Activated T-cell treated with anti-CD3 and anti-CD28 coated beads, Interleukin-2, amount 50 U/mL, for 72 hours (primary cell): ENCODE data around the gene BMS1. TPM values are rescaled to one million over a fixed set of nuclear protein-coding genes. Genes with fewer than 3 reads are reported as not detected.

Experiments used
- ATAC-seq, 2 donors: fragments of 150-1000 bp; cut with Tn5 transposase; replicated peaks in 1 of 2; 2 replicates each; pipeline ENCODE4 v1.10.0; 2021; ENCODE audit warnings: moderate library complexity in 2 of 2, mild to moderate bottlenecking in 1 of 2
- DNase-seq, 2 donors: peaks; one replicate each; pipeline ENCODE4 v3.0.0; 2021 to 2022; ENCODE audit warnings: mixed read lengths in 1 of 2
- H3K27ac Mint-ChIP-seq: one replicate; pipeline ENCODE4 v1.8.0; 2022; ENCODE audit warnings: mild to moderate bottlenecking, moderate library complexity, mixed read lengths
- H3K27me3 Mint-ChIP-seq: one replicate; pipeline ENCODE4 v1.8.0; 2022; ENCODE audit warnings: low read depth, mixed read lengths
- H3K36me3 Mint-ChIP-seq, 2 donors: one replicate each; pipeline ENCODE4 v1.8.0; 2022; ENCODE audit warnings: mixed read lengths in 2 of 2, mild to moderate bottlenecking in 1 of 2; ENCODE audit not compliant: insufficient read depth in 2 of 2
- H3K4me1 Mint-ChIP-seq: one replicate; pipeline ENCODE4 v1.8.0; 2022; ENCODE audit warnings: low read depth, mixed read lengths
- H3K4me3 Mint-ChIP-seq, 2 donors: one replicate each; pipeline ENCODE4 v1.8.0; 2022; ENCODE audit warnings: mild to moderate bottlenecking in 2 of 2, mixed read lengths in 2 of 2, moderate library complexity in 2 of 2
- H3K9me3 Mint-ChIP-seq, 2 donors: one replicate each; pipeline ENCODE4 v1.8.0; 2022; ENCODE audit warnings: mixed read lengths in 2 of 2
- total RNA-seq, 2 donors: library from RNA; stranded (reverse); gene quantifications; one replicate each; pipeline ENCODE4 v1.2.3, GENCODE V29; 2022

BMS1 gene
- total RNA-seq, 2 donors from 2014 or later, result 14.3 to 14.5 TPM

GRCh38 chr10:42872865-42873435, 90.4 kb downstream of the BMS1 start:
- H3K4me3 Mint-ChIP-seq, result no peak overlapping the region
- no peaks in the 10 kb centered on the region for H3K36me3 Mint-ChIP-seq
- H3K4me1 Mint-ChIP-seq, result no peaks in the 10 kb centered on the region
- no peaks in the 10 kb centered on the region for H3K27me3 Mint-ChIP-seq
- H3K27ac Mint-ChIP-seq, result no peak overlapping the region
- DNase-seq, result no peak
- no peak for ATAC-seq
- H3K9me3 Mint-ChIP-seq, result no peaks in the 10 kb centered on the region

- Mint-ChIP-seq H3K9me3 (no peaks in the 10 kb centered on the region), H3K27me3 (no peaks in the 10 kb centered on the region), H3K36me3 (no peaks in the 10 kb centered on the region), H3K27ac (no peak overlapping the region), H3K4me1 (no peaks in the 10 kb centered on the region), H3K4me3 (no peak overlapping the region)
- DNase-seq (no peak), ATAC-seq (no peak)
Observed at GRCh38 chr10:42874713-42875387, 92.3 kb downstream of the BMS1 start.

- Mint-ChIP-seq H3K4me3 (no peak overlapping the region), H3K36me3 (no peaks in the 10 kb centered on the region), H3K4me1 (no peaks in the 10 kb centered on the region), H3K27ac (no peak overlapping the region), H3K9me3 (no peaks in the 10 kb centered on the region), H3K27me3 (no peaks in the 10 kb centered on the region)
- DNase-seq (no peak), ATAC-seq (no peak)
Observed at GRCh38 chr10:42875388-42875755, 92.8 kb downstream of the BMS1 start.

GRCh38 chr10:42875798-42876341, 93.3 kb downstream of the BMS1 start:
- no peaks in the 10 kb centered on the region for H3K27me3 Mint-ChIP-seq
- no peaks in the 10 kb centered on the region for H3K4me1 Mint-ChIP-seq
- H3K36me3 Mint-ChIP-seq, result no peaks in the 10 kb centered on the region

DNA sequence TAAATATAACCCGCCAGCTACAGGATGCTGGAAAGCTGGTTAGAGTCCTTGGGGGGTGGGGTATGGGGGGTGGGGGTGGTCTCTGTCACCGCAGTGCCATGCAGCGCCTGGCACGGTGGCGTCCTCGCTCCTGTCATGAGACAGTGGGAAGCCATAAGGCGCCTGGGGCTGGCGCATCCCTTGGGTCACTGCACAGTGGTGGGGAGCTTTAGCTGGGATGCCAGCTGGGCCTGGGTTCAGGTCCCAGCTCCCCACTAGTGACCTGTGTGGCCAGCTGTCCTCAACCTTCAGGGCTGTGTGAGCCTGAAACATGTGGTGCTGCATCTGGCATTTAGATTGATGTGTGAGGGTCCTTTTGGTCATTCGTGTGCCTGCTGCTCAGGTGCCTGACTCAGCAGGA, 93.9 kb downstream of the BMS1 start:
- Mint-ChIP-seq H3K27me3 (no peaks in the 10 kb centered on the region), H3K4me3 (no peak overlapping the region), H3K4me1 (no peaks in the 10 kb centered on the region), H3K9me3 (no peaks in the 10 kb centered on the region), H3K27ac (no peak overlapping the region), H3K36me3 (no peaks in the 10 kb centered on the region)
- no peak for DNase-seq
- ATAC-seq, result no peak

More at GRCh38 chr10:42875798-42876341, 93.3 kb downstream of the BMS1 start:
- no peak for ATAC-seq
- no peaks in the 10 kb centered on the region for H3K9me3 Mint-ChIP-seq
- H3K4me3 Mint-ChIP-seq, result no peak overlapping the region
- no peak overlapping the region for H3K27ac Mint-ChIP-seq
- DNase-seq, result no peak

GRCh38 chr10:42876945-42877344, 94.3 kb downstream of the BMS1 start:
- H3K4me3 Mint-ChIP-seq, result no peak overlapping the region
- no peaks in the 10 kb centered on the region for H3K27me3 Mint-ChIP-seq
- no peak for ATAC-seq

DNA sequence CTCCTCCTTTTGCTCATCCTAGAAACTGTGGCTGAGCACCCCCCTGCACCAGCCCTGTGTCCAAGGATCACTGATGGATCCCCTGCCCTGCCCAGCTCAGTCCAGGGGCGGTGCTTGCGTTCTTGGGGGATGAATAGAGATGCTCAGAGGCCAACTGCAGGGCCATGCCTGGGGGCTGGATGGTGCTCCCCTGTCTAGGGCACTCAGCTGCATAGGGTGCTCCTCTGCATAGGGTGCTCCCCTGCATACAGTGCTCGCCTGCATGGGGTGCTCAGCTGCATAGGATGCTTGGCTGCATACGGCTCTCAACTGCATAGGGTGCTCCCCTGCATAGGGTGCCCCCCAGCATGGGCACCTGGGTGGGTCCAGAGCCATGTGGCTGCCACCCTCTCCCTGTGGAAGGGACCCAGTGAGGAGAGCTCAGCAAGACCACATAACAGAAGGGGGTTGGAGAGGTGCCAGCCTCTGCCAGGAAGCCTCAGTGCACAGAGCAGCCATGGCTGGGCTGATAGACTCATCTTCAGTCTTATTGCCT, 95.0 kb downstream of the BMS1 start:
- Mint-ChIP-seq H3K27me3 (no peaks in the 10 kb centered on the region), H3K9me3 (peaks cover 4% of the 10 kb centered on the region in 2 donors), H3K27ac (no peak overlapping the region), H3K4me1 (no peaks in the 10 kb centered on the region), H3K36me3 (peaks cover 0 to 3% of the 10 kb centered on the region in 2 donors), H3K4me3 (no peak overlapping the region)
- ATAC-seq (no peak), DNase-seq (no peak)

More at GRCh38 chr10:42876945-42877344, 94.3 kb downstream of the BMS1 start:
- Mint-ChIP-seq H3K9me3 (no peaks in the 10 kb centered on the region), H3K4me1 (no peaks in the 10 kb centered on the region), H3K36me3 (no peaks in the 10 kb centered on the region), H3K27ac (no peak overlapping the region)
- DNase-seq, result no peak

DNA sequence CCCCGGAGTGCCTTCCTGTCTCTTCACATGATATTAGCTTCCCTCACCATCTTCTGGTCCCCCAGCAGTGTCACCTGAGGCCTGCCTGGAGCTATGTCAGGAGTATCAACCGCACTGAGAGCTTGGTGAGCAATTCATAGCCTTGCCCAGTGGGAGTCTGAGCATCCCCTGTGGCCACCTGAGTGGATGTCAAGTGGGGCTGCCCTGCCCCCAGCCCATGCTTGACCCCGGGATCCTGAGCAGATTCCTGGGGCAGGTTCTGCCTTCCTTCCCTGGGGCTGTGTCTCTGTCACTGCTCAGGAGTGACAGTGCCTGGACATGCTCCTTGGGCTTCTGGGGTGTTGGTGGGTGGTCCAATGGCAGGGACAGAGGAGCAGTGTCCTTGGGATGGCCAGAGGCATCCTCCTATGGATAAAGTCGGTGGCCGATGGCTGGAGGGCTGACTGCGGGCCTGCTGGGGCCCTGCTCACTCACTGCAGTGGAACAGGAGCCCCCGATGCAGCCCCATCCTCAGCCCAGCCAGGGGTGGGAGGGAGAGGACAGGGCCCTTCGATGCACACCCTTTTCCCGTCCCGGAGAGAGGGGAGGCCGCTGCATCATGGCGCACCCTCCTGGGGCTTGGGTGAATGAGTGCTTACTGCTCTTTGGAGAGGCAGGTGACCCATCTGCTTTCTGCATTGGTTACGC, 95.7 kb downstream of the BMS1 start:
- Mint-ChIP-seq H3K36me3 (peaks cover 0 to 3% of the 10 kb centered on the region in 2 donors), H3K4me1 (no peaks in the 10 kb centered on the region), H3K4me3 (no peak overlapping the region), H3K27ac (no peak overlapping the region), H3K27me3 (no peaks in the 10 kb centered on the region), H3K9me3 (peaks cover 4 to 8% of the 10 kb centered on the region in 2 donors)
- ATAC-seq, result no peak
- no peak for DNase-seq

GRCh38 chr10:42878821-42879195, 96.2 kb downstream of the BMS1 start:
- Mint-ChIP-seq H3K9me3 (peaks cover 4 to 8% of the 10 kb centered on the region in 2 donors), H3K27ac (no peak overlapping the region), H3K4me3 (no peak overlapping the region), H3K36me3 (peaks cover 0 to 3% of the 10 kb centered on the region in 2 donors), H3K27me3 (no peaks in the 10 kb centered on the region), H3K4me1 (no peaks in the 10 kb centered on the region)
- DNase-seq, result no peak
- ATAC-seq, result no peak

- H3K27me3 Mint-ChIP-seq, result no peaks in the 10 kb centered on the region
- H3K36me3 Mint-ChIP-seq, result peaks cover 0 to 3% of the 10 kb centered on the region in 2 donors
- DNase-seq (no peak), ATAC-seq (no peak)
- no peak overlapping the region for H3K4me3 Mint-ChIP-seq
- no peaks in the 10 kb centered on the region for H3K4me1 Mint-ChIP-seq
- H3K27ac Mint-ChIP-seq, result no peak overlapping the region
- peaks cover 4 to 8% of the 10 kb centered on the region in 2 donors for H3K9me3 Mint-ChIP-seq
Observed at GRCh38 chr10:42879380-42880254, 97.0 kb downstream of the BMS1 start.

DNA sequence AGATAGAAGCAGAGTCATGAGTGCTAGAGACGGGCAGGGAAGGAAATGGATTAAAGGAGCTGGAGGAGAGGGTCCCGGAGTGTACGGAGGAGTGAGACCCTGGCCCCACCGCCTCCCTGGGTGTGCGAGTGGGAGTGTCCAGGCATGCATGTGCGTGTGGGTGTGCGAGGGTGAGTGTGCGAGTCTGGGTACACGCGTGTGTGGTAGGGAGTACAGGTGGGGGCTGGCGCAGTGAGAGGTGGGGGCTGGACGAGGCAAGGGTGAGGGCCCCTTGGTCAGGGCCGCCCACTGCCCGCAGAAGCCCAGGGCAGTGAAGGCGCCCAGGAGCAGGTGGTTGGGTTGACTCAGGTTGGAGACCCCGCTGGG, 97.6 kb downstream of the BMS1 start:
- H3K4me3 Mint-ChIP-seq, result no peak overlapping the region
- ATAC-seq, result no peak
- H3K27ac Mint-ChIP-seq, result no peak overlapping the region
- no peak for DNase-seq
- H3K27me3 Mint-ChIP-seq, result no peaks in the 10 kb centered on the region
- no peaks in the 10 kb centered on the region for H3K4me1 Mint-ChIP-seq
- H3K36me3 Mint-ChIP-seq, result peaks cover 0 to 3% of the 10 kb centered on the region in 2 donors
- peaks cover 4 to 8% of the 10 kb centered on the region in 2 donors for H3K9me3 Mint-ChIP-seq

GRCh38 chr10:42882597-42882996, 100.0 kb downstream of the BMS1 start:
- no peaks in the 10 kb centered on the region for H3K27me3 Mint-ChIP-seq
- DNase-seq (no peak), ATAC-seq (no peak)
- H3K4me3 Mint-ChIP-seq, result no peak overlapping the region
- no peaks in the 10 kb centered on the region for H3K4me1 Mint-ChIP-seq
- peaks cover 4 to 8% of the 10 kb centered on the region in 2 donors for H3K9me3 Mint-ChIP-seq
- no peak overlapping the region for H3K27ac Mint-ChIP-seq
- peaks cover 0 to 3% of the 10 kb centered on the region in 2 donors for H3K36me3 Mint-ChIP-seq
